ENCODE measurements around the gene ELSPBP1. TPM values are rescaled to one million over a fixed set of nuclear protein-coding genes. Genes with fewer than 3 reads are reported as not detected.

ELSPBP1 gene
- total and polyA plus RNA-seq, 2 donors (not counting 3 experiments of a cell fraction or from before 2014, with no cell fraction given), result not detected

DNA sequence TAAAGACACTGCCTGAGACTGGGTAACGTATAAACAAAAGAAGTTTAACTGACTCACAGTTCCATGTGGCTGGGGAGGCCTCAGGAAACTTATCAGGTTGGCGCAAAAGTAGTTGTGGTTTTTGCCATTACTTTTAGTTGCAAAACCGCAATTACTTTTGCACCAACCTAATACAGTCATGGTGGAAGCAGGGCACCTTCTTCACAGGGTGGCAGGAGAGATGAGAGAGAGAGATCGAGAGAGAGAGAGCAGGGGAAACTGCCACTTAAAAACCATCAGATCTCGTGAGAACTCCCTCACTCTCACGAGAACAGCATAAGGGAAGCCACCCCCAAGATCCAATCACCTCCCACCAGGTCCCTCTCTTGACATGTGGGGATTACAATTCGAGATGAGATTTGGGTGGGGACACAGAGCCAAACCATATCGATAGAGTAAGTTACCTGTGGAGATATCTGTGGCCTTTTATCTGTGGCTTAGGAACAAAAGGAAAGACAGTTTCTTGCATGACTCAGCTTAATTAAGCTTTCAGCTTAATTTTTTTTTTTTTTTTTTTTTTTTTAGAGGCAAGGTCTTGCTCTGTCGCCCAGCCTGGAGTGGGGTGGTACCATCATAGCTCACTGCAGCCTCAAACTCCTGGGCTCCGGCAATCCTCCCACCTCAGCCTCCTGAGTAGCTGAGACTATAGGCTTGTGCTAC lies 57.1 kb downstream of the ELSPBP1 start:
- BruUV-seq (replicated peaks), result no TSS peak
- Histone ChIP-seq H3K36me3 (ENCODE audit: control insufficient read depth in 2 of 2, extremely low read depth in 1 of 2, insufficient read depth in 2 of 2, low read length in 2 of 2) (no peaks in the 10 kb centered on the region), H3K4me1 (ENCODE audit: control insufficient read depth, extremely low read depth, insufficient read depth, low read length) (no peaks in the 10 kb centered on the region), H3K9me3 (replicated peaks; ENCODE audit: control insufficient read depth, insufficient read depth, low read length) (no peaks in the 10 kb centered on the region), H3K9me1 (replicated peaks; ENCODE audit: control insufficient read depth, extremely low read depth, insufficient read depth, low read length) (no peaks in the 10 kb centered on the region), H3K79me2 (ENCODE audit: control insufficient read depth, insufficient read depth, low read length) (no peaks in the 10 kb centered on the region), H3K4me2 (ENCODE audit: insufficient read depth, low read length) (no peak overlapping the region), H4K20me1 (replicated peaks; ENCODE audit: control insufficient read depth, extremely low read depth, insufficient read depth, low read length) (no peaks in the 10 kb centered on the region), H3K9ac (replicated peaks; ENCODE audit: extremely low read depth, insufficient read depth, low read length) (no peak overlapping the region), H3K4me3 (replicated peaks in 1 of 3; ENCODE audit: insufficient read depth in 1 of 3, low read depth in 1 of 3, low read length in 3 of 3) (no peak overlapping the region), H2AFZ (ENCODE audit: low read depth, low read length) (no peak overlapping the region), H3K27me3 (ENCODE audit: control insufficient read depth in 2 of 2, insufficient read depth in 2 of 2, low read length in 2 of 2) (no peaks in the 10 kb centered on the region), H3K27ac (ENCODE audit: insufficient read depth, low read depth, low read length) (no peak overlapping the region)
- no peak for TF ChIP-seq MYC (IDR thresholded peaks at IDR 0.05; ENCODE audit: low read depth, low read length)
- TF ChIP-seq, protein P1, sequence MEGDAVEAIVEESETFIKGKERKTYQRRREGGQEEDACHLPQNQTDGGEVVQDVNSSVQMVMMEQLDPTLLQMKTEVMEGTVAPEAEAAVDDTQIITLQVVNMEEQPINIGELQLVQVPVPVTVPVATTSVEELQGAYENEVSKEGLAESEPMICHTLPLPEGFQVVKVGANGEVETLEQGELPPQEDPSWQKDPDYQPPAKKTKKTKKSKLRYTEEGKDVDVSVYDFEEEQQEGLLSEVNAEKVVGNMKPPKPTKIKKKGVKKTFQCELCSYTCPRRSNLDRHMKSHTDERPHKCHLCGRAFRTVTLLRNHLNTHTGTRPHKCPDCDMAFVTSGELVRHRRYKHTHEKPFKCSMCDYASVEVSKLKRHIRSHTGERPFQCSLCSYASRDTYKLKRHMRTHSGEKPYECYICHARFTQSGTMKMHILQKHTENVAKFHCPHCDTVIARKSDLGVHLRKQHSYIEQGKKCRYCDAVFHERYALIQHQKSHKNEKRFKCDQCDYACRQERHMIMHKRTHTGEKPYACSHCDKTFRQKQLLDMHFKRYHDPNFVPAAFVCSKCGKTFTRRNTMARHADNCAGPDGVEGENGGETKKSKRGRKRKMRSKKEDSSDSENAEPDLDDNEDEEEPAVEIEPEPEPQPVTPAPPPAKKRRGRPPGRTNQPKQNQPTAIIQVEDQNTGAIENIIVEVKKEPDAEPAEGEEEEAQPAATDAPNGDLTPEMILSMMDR (IDR thresholded peaks at IDR 0.05; ENCODE audit: extremely low read depth in 1 of 2, insufficient read depth in 1 of 2, low read depth in 1 of 2, low read length in 2 of 2), result no peak
- no peak for TF ChIP-seq POLR2AphosphoS5 (IDR thresholded peaks at IDR 0.05; ENCODE audit: insufficient read depth, low read depth, low read length)
- no peak for TF ChIP-seq JUN (IDR thresholded peaks at IDR 0.05; ENCODE audit: borderline replicate concordance, insufficient read depth, insufficient read length, low read depth)
- TF ChIP-seq, protein P2, sequence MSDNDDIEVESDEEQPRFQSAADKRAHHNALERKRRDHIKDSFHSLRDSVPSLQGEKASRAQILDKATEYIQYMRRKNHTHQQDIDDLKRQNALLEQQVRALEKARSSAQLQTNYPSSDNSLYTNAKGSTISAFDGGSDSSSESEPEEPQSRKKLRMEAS (IDR thresholded peaks at IDR 0.05; ENCODE audit: insufficient read depth, insufficient read length), result no peak
- no peak for TF ChIP-seq GATA2 (IDR thresholded peaks at IDR 0.05; ENCODE audit: insufficient read depth, insufficient read length, low read depth, low read length)
- no peak for TF ChIP-seq POLR2A (IDR thresholded peaks at IDR 0.05; ENCODE audit: low read depth, low read length)
- TF ChIP-seq EZH2 (IDR thresholded peaks at IDR 0.05; ENCODE audit: borderline replicate concordance, low read depth, low read length, severe bottlenecking), result no peak
- TF ChIP-seq FOS (IDR thresholded peaks at IDR 0.05; ENCODE audit: borderline replicate concordance, insufficient read depth, low read length), result no peak
- FAIRE-seq (no peak), DNase-seq (ENCODE audit: low read depth, low spot score) (no peak)
- CTCF ChIA-PET, result no interaction called here
- intact Hi-C loops (cut with micrococcal nuclease), result no loop called here
- dilution Hi-C loops (cut with MboI; ENCODE audit: extremely low pct_ligation_motif_present, low sequenced_read_pairs), result no loop called here
- POLR2A ChIA-PET, result interaction anchor here (0.6 kb wide), 1 partner anchor 15 kb away, joined by 3 read pairs; no protein-coding TSS in a partner anchor

All from endothelial cell of umbilical vein (primary cell).